ENCODE results near the gene EPC2.

EPC2 gene

DNA sequence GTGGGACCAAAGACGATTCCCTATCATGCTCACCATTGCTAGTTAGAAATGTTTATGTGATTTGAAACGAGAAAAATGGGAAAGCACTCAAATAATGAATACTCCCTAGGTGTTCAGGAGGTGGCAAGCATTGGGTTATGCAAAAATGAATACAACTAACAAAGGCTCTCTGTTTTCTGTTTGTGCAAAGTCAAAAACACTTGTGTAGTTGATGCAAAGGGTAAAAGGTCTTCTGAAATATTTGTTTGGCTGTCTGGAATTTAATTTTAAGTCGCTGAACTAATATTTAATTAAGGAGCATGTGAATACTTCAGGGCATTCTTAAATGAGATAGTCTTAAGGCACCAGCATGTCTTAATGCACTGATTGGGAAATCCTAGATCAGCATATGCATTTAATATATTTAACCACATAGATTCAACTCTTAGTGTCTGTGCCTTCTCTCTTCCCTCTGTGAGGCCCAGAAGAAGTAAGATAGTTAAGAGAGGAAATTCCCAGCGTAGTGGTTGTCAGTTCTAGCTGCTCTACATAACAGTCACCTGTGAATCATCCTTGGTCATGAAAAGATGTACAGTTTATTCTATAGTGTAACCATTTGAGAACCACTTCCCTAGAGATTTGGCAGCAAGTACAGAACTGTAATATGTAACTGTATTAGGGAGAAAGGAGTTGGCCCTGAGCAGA is 111.9 kb downstream of the EPC2 start:
- no peaks in the 10 kb centered on the region for H3F3A ChIP-seq (ENCODE audit: insufficient read depth, low read length)
- no peak overlapping the region for H3K9ac ChIP-seq (ENCODE audit: low read length)
- no peak overlapping the region for H3K4me3 ChIP-seq (ENCODE audit: low read length)
- DNase-seq: no peak
- H3K79me2 ChIP-seq (ENCODE audit: low read length): 0 out of 2 replicates have a peak, but pooled peaks cover 5% of the 10 kb centered on the region
- no peaks in the 10 kb centered on the region for H3K9me2 ChIP-seq (replicated peaks; ENCODE audit: insufficient read depth, low read length)
- no peaks in the 10 kb centered on the region for H3K36me3 ChIP-seq (replicated peaks; ENCODE audit: insufficient read depth, low read length)
- H3K4me1 ChIP-seq (ENCODE audit: low read length): no peaks in the 10 kb centered on the region
- no peak overlapping the region for H2AFZ ChIP-seq (ENCODE audit: low read length)
- H3K9me3 ChIP-seq (replicated peaks; ENCODE audit: insufficient read depth, low read length): no peaks in the 10 kb centered on the region
- no peaks in the 10 kb centered on the region for H3K27me3 ChIP-seq (replicated peaks; ENCODE audit: insufficient read depth, low read length)
- H4K20me1 ChIP-seq (ENCODE audit: insufficient read depth, low read length): no peaks in the 10 kb centered on the region
- no peak overlapping the region for H3K27ac ChIP-seq (ENCODE audit: low read length)
- H3K4me2 ChIP-seq (ENCODE audit: low read depth, low read length): no peak overlapping the region
- no peak for TF ChIP-seq CTCF (IDR thresholded peaks at IDR 0.05; ENCODE audit: low read length)
- no peak for TF ChIP-seq EZH2phosphoT487 (IDR thresholded peaks at IDR 0.05; ENCODE audit: low read length)
- TF ChIP-seq EZH2 (optimal IDR thresholded peaks at IDR 0.05; ENCODE audit: low read depth, low read length): no peak

DNA sequence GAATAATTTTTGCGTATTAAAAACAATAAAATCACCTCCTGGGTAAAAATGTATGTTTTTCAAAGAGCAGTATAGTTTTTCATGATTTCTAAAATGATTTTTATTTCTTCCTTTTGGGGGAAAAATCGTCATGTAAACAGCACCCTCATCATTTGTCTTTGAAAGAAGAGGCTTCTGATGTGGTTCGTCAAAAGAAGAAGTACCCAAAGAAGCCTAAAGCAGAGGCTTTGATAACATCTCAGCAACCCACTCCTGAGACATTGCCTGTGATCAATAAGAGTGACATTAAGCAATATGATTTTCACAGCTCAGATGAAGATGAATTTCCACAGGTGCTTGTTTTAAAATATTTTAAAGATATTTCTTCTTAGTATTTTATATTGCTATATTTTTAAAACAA is 120.3 kb downstream of the EPC2 start:
- peaks cover 9% of the 10 kb centered on the region; the same call in 1 of the 2 replicates for H3K36me3 ChIP-seq (replicated peaks; ENCODE audit: insufficient read depth, low read length)
- H4K20me1 ChIP-seq (ENCODE audit: insufficient read depth, low read length): no peaks in the 10 kb centered on the region
- TF ChIP-seq CTCF (IDR thresholded peaks at IDR 0.05; ENCODE audit: low read length) (no peak), EZH2phosphoT487 (IDR thresholded peaks at IDR 0.05; ENCODE audit: low read length) (no peak), EZH2 (optimal IDR thresholded peaks at IDR 0.05; ENCODE audit: low read depth, low read length) (no peak)

DNA sequence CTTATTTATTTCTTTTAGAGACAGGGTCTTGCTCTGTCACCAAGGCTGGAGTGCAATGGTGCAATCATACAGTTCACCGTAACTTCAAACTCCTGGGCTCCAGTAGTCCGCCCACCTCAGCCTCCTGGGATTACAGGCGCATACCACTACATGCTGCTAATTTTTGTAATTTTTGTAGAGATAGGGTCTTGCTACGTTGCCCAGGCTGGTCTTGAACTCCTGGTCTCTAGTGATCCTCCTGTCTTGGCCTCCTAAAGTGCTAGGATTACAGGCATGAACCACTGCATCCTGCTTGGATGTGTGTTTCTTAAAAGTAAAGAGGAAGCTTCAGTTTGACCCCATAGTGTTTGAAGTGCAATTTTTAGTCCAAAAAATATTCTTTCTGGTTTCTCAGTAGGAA is 125.5 kb downstream of the EPC2 start:
- Histone ChIP-seq H3K27ac (ENCODE audit: low read length) (no peak overlapping the region), H3K9me2 (replicated peaks; ENCODE audit: insufficient read depth, low read length) (no peaks in the 10 kb centered on the region), H3K4me1 (ENCODE audit: low read length) (no peaks in the 10 kb centered on the region), H3K9me3 (replicated peaks; ENCODE audit: insufficient read depth, low read length) (no peaks in the 10 kb centered on the region), H2AFZ (ENCODE audit: low read length) (no peak overlapping the region), H3K27me3 (replicated peaks; ENCODE audit: insufficient read depth, low read length) (no peaks in the 10 kb centered on the region), H3K79me2 (ENCODE audit: low read length) (no peaks in the 10 kb centered on the region), H3K9ac (ENCODE audit: low read length) (no peak overlapping the region), H3K36me3 (replicated peaks; ENCODE audit: insufficient read depth, low read length) (0 out of 2 replicates have a peak, but pooled peaks cover 12% of the 10 kb centered on the region), H4K20me1 (ENCODE audit: insufficient read depth, low read length) (no peaks in the 10 kb centered on the region), H3K4me3 (ENCODE audit: low read length) (no peak overlapping the region), H3F3A (ENCODE audit: insufficient read depth, low read length) (no peaks in the 10 kb centered on the region), H3K4me2 (ENCODE audit: low read depth, low read length) (no peak overlapping the region)
- TF ChIP-seq EZH2 (optimal IDR thresholded peaks at IDR 0.05; ENCODE audit: low read depth, low read length) (no peak), CTCF (IDR thresholded peaks at IDR 0.05; ENCODE audit: low read length) (no peak), EZH2phosphoT487 (IDR thresholded peaks at IDR 0.05; ENCODE audit: low read length) (no peak)
- no peak for DNase-seq

More for the DNA sequence above, 120.3 kb downstream of the EPC2 start:
- no peak for DNase-seq
- H2AFZ ChIP-seq (ENCODE audit: low read length): no peak overlapping the region
- H3K4me2 ChIP-seq (ENCODE audit: low read depth, low read length): no peak overlapping the region
- H3K9me2 ChIP-seq (replicated peaks; ENCODE audit: insufficient read depth, low read length): no peaks in the 10 kb centered on the region
- H3K9me3 ChIP-seq (replicated peaks; ENCODE audit: insufficient read depth, low read length): no peaks in the 10 kb centered on the region
- H3K79me2 ChIP-seq (ENCODE audit: low read length): no peaks in the 10 kb centered on the region
- H3F3A ChIP-seq (ENCODE audit: insufficient read depth, low read length): no peaks in the 10 kb centered on the region
- H3K4me1 ChIP-seq (ENCODE audit: low read length): no peaks in the 10 kb centered on the region
- H3K27ac ChIP-seq (ENCODE audit: low read length): no peak overlapping the region
- no peak overlapping the region for H3K4me3 ChIP-seq (ENCODE audit: low read length)
- H3K27me3 ChIP-seq (replicated peaks; ENCODE audit: insufficient read depth, low read length): no peaks in the 10 kb centered on the region
- H3K9ac ChIP-seq (ENCODE audit: low read length): no peak overlapping the region

Data from MM.1S (cell line).